HG03439 (cell line): ENCODE results near the gene LAMC2.
"Not testable (repeated sequence)": the region's sequence is repeated elsewhere in the genome, so short reads cannot be mapped to it uniquely, and the experiment has no call there.

Experiments
- ATAC-seq: cut with Tn5 transposase; IDR thresholded peaks from one replicate; pipeline ENCODE4 v1.9.1; 2021; ENCODE audit warnings: mild to moderate bottlenecking, moderate library complexity; ENCODE audit not compliant: unreplicated experiment

LAMC2 gene

DNA sequence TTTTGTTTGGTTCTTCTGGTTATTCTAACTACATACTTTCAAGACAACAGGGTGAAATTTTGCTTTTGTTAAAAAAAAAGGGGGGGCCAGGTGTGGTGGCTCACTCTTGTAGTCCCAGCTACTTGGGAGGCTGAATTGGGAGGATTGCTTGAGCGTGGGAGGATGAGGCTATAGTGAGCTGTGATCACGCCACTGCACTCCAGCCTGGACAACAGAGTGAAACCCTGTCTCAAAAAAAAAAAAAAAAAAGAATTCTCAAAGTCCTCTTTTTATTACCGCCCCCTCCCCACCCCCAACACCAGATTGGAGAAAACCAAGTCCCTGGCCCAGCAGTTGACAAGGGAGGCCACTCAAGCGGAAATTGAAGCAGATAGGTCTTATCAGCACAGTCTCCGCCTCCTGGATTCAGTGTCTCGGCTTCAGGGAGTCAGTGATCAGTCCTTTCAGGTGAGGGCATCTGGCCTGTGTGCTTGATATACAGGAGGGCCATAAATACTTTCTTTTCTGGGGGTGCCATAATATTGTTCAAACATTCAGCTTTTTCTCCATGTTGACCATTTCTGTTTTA lies 50.2 kb downstream of the LAMC2 start:
- no peak for ATAC-seq

DNA sequence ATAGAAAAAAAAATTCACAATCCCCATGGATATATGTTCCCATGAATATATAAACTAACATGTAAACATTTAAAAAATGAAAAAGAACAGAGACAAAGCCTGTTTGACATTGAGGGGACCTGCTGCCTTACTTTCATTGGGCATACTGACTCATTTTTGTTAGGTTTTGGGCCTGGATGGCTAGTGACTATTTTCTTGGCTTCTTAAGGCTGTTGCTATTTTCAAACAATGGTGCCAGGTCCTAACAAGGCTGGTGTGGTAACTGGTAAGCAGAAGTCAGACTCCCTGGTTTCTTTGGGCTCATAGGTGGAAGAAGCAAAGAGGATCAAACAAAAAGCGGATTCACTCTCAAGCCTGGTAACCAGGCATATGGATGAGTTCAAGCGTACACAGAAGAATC lies 51.0 kb downstream of the LAMC2 start:
- no peak for ATAC-seq

DNA sequence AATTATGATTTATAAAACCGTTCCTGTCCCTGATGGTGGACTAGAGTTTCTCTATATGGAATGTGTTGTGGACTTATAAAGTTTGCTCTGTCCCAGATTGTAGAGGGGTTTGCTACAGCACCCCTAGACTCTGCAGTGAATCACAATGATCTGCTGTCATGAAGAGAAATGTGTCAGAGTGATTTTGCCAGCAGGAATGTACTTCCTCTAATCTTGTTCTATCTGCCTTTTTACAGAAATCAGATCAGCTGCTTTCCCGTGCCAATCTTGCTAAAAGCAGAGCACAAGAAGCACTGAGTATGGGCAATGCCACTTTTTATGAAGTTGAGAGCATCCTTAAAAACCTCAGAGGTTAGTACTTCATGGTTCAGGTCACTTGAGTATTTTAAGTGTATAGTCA lies 52.0 kb downstream of the LAMC2 start:
- ATAC-seq = no peak

DNA sequence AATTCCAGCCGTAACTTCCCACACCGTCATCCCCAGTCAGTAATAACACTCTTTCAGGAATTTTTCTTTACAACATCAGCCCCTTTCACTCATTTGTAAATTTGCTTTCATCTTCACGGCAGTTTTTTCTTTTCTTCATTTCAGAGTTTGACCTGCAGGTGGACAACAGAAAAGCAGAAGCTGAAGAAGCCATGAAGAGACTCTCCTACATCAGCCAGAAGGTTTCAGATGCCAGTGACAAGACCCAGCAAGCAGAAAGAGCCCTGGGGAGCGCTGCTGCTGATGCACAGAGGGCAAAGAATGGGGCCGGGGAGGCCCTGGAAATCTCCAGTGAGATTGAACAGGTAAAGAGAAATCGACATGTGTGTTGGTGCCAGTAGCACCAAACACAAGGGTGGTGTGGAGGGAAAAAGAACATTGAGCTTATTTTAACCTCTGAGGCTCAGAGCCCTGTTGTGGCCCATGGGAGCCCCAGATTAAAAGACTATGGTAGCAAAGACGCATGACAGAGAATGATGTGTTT lies 53.2 kb downstream of the LAMC2 start:
- no peak for ATAC-seq

DNA sequence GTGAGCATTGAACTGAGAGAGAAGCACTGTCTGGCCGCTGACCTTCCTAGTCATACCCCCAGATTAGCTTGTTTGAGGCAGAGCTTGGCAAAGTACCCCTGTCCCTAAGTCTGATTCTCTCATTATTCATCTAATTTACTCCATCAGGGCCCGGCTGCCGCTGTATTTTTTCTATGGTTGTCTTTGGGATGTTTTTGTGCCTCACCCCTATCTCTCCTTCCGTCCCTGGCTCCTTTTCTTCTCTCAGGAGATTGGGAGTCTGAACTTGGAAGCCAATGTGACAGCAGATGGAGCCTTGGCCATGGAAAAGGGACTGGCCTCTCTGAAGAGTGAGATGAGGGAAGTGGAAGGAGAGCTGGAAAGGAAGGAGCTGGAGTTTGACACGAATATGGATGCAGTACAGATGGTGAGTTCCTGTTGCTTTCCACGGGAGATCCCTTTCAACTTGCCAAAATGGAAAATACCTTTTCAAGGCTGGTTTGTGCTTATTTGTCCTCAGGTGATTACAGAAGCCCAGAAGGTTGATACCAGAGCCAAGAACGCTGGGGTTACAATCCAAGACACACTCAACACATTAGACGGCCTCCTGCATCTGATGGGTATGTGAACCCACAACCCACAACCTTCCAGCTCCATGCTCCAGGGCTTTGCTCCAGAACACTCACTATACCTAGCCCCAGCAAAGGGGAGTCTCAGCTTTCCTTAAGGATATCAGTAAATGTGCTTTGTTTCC lies 53.9 kb downstream of the LAMC2 start:
- no peak for ATAC-seq

DNA sequence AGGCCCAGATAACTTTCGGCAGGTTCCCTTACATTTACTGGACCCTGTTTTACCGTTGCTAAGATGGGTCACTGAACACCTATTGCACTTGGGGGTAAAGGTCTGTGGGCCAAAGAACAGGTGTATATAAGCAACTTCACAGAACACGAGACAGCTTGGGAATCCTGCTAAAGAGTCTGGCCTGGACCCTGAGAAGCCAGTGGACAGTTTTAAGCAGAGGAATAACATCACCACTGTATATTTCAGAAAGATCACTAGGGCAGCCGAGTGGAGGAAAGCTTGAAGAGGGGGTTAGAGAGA lies 54.4 kb downstream of the LAMC2 start:
- ATAC-seq = no peak

DNA sequence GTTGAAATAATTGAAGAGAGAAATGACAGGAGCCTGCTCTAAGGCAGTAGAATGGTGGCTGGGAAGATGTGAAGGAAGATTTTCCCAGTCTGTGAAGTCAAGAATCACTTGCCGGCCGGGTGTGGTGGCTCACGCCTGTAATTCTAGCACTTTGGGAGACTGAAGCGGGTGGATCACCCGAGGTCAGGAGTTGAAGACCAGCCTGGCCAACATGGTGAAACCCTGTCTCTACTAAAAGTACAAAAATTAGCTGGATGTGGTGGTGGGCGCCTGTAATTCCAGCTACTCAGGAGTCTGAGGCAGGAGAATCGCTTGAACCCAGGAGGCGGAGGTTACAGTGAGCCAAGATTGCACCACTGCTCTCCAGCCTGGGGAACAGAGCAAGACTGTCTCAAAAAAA lies 54.8 kb downstream of the LAMC2 start:
- not testable (repeated sequence) for ATAC-seq

DNA sequence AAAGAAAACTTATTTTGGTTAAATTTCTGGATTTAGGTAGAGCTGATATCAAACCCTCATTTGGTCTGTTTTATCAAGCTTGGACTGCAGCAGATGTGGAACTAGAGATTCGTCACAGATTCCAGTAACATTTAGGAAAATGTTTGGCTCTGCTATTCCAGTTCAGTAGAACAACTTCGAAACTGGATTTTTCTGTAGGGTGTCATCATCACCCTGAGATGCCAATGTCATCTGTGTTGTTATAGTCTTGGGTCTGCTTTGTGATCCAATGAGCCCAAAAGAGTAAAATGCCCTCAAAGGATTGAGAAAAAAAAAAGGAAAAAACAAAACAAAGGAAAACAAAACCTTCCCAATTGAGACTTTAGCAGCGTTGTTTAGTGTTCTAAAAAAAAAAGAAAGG lies 55.4 kb downstream of the LAMC2 start:
- ATAC-seq = no peak

DNA sequence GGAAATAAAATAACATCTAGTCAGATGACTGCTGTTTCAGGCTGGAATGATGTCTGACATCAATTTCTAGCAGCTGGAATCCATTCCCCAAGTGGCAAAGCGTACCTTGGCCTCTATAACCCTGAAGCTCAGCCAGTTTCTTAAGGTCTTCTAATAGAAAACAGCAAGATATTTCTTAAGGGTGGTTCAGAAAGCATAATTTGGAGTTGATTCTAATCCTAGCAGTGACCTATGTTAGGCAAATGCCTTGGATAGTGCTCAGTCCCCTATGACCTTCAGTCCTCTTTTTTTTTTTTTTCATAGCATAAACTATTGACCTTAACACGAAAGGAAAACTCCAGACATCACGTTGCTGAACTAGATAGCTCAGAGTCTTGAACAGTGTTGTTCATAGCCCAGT lies 56.5 kb downstream of the LAMC2 start:
- ATAC-seq = no peak

DNA sequence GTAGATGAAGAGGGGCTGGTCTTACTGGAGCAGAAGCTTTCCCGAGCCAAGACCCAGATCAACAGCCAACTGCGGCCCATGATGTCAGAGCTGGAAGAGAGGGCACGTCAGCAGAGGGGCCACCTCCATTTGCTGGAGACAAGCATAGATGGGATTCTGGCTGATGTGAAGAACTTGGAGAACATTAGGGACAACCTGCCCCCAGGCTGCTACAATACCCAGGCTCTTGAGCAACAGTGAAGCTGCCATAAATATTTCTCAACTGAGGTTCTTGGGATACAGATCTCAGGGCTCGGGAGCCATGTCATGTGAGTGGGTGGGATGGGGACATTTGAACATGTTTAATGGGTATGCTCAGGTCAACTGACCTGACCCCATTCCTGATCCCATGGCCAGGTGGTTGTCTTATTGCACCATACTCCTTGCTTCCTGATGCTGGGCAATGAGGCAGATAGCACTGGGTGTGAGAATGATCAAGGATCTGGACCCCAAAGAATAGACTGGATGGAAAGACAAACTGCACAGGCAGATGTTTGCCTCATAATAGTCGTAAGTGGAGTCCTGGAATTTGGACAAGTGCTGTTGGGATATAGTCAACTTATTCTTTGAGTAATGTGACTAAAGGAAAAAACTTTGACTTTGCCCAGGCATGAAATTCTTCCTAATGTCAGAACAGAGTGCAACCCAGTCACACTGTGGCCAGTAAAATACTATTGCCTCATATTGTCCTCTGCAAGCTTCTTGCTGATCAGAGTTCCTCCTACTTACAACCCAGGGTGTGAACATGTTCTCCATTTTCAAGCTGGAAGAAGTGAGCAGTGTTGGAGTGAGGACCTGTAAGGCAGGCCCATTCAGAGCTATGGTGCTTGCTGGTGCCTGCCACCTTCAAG lies 57.3 kb downstream of the LAMC2 start:
- ATAC-seq = no peak

DNA sequence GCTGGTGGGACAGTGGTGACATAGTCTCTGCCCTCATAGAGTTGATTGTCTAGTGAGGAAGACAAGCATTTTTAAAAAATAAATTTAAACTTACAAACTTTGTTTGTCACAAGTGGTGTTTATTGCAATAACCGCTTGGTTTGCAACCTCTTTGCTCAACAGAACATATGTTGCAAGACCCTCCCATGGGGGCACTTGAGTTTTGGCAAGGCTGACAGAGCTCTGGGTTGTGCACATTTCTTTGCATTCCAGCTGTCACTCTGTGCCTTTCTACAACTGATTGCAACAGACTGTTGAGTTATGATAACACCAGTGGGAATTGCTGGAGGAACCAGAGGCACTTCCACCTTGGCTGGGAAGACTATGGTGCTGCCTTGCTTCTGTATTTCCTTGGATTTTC lies 58.4 kb downstream of the LAMC2 start:
- no peak for ATAC-seq

DNA sequence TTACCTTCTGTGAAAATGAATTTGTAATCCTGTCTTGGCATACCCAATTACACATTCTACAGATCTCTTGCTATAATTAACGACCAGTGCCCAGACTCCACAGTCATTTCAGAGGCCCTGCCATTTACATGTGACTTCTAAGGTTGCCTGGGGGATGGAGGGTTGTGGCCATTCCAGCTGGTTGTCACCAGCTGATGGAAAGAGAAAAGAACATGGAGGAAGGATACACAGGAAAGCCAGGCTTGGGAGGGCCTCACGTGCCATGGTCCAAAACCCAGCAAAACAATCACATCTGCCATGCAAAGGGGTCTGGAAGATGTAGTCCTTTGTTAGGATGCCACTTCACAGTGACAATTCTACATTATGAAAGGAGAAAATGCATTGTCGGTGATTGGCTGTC lies 59.3 kb downstream of the LAMC2 start:
- ATAC-seq = no peak

DNA sequence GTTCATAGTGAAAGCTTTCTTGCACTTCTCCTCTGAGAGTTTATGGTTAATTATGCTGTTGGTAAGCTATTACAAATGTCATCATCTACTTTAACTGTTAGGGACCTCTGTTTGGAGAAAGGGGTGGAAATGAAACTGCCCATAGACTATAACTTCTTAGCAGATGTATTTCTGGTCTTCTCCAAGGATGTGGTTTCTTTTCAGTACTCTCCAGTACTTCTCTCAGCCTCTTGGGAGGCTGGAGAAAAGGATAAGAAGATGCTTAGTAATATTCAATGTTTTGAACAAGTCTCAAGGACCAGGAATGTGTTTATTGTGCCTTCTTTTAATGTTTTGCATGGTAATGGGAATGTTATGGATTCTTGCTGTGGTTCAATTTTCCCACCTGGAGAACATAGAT lies 60.4 kb downstream of the LAMC2 start:
- no peak for ATAC-seq

DNA sequence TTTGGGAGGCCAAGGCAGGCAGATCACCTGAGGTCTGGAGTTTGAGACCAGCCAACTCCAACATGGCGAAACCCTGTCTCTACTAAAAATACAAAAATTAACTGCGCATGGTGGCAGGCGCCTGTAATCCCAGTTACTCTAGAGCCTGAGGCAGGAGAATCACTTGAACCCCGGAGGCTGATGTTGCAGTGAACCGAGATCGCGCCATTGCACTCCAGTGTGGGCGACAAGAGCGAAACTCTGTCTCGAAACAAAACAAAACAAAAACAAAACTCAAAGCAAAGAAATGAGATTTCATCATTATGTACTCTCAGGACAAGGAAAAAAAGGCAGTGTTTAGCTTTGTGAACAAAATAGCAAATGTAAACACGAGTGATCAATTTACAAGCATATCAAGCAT lies 61.0 kb downstream of the LAMC2 start:
- ATAC-seq = no peak

DNA sequence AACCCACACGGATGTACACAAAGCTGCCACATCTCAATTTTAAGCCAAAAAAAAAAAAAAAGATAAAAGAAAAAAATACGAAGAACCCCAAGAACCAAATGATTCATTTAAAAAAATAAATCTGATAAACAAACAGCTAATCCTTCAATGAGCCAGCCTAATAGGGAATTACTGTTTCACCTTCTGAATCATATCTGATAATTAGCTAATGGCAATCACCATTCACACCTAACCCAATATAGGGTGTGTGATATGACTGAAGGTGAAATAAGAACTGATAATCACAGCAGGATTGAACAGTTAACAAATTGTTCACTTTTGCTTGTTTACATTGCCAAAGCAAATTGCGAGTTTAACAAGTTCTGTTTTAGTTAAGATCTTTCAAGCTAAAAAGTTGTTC lies 61.4 kb downstream of the LAMC2 start:
- ATAC-seq = no peak

DNA sequence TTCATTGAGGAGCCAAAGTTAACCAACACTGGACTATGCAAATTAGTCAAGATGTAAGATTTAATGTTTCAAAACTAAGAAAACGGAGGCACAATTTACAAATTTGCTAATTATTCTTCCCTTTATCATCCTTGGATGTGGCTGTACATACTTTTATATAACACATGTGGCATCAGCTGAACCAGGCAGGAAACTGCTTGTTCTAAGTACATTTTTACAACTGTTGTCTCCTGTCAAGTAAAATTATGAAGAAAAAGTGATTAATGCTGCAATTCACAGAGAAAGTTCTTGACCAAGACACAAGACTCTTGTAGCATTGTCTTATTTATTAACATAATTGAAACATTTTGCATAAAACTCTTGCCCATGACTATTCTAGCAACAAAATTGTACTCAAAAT lies 61.9 kb downstream of the LAMC2 start:
- no peak for ATAC-seq

DNA sequence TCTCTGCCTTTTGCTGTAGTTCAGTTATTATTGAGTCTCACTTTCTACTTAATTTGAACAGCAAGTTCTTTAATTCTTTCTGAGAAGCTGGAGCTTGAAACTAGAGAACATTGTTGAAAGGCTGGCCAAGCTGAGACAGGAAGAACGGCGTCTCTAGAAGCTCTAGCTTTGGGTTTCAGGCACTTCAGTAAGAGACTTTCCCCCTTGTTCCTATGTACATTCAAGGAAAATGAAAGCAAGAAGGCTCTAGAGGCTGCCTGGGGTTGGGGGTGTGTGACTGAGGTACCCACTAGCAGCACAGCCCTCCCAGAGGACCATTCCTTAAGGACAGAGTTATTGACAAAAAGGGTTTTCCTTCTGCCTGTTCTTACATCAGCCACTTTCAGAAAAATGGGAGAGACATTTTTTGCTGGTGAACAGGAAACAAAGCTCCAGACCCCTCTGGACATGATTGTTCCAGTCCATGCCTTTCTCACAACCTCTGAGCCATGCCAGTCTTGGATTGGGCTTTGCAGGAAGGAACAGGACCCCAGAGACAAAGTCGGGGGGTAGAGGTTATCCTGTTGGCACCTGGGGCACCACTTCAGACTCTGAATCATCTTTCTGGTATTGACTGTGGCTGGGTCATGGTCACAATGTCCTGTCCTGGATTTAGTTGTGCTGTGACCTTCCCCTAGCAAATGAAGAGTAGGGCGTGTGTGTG lies 63.1 kb downstream of the LAMC2 start:
- no peak for ATAC-seq

DNA sequence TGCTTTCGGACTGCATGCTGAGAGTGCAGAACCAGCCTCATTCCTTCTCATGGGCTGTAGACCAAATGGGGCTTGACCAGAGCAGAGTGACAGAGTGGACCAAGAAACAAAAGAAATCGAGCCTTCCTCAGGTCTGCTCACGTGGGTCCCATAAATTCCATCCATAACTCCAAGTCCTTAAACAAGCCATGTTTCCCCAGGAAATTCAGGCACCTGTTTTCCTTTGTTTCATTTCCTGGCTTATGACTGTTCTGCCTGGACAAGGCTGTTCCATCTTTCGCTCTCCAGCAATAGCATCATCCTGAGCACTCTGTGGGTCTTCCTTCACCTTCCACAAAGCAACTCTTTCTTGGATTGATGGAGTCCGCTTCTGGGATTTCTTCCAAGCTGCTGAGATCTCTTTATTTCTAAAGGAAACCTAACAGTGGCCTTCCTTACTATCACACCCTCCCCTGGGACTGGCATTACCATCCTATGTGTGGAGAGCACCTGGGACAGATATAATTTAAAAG lies 63.9 kb downstream of the LAMC2 start:
- ATAC-seq = no peak

DNA sequence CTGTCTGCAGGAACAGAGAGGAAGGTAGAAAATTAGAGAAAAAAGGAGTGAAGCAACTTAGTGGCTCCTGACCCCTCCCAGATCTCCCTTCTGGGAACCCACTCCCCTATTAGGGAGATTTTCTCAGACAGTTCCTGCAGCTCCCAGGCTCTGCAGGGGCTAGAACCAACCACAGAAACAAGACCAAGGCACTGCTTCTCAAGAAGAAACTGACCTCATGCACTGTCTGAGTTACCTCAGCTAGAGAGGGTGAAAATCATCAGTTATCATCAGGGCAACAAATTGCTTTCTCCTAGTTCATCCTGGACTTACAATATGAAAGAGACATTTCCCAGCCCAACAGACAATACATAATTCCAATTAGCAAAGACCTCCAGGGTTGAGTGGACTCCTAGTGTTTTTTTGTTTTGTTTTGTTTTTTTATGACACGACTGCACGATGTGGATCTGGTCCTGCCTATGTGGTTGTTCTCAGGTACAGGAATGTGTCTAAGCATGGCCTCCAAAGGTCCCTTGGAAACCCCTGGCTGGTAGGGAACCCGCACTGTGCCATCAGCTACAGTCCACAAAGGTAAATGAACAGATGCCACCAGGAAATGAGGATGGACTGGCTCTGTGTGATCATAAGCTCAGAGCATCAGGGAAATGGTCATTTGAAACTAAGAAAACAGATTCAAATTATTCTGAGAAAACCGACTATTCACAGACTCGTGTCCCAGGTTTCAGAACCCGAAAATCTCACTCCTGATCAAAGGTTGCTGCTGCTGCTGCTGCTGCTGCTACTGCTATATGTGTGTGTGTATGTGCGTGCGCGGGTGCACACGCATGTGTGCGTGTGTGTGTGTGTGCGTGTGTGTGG lies 65.3 kb downstream of the LAMC2 start:
- ATAC-seq = no peak

DNA sequence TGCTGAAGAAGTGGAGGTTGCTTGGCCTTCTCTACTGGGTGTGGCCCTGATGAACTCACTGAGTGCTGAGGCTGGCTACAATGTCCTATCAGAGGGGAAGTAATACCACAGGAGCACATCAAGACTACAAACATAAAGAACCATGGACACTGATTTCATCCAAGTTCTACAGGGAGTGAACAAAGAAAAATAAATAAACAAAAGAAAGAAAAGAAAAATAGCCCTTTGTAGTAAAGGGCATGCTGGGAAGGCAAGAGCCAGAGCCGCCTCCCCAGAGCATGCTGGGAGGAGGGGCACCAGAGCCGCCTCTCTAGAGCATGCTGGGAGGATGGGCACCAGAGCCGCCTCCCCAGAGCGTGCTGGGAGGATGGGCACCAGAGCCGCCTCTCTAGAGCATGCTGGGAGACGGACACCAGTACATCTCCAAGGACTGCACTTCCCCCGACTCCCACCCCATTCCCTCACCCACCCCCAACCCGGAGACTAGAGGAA lies 65.9 kb downstream of the LAMC2 start:
- no peak for ATAC-seq
